Skeletal muscle satellite cell (primary cell): ENCODE measurements around the gene IL12RB2.

ENCODE experiments used
- H3K27me3 ChIP-seq: 2 replicates; pipeline ENCODE4 v1.7.0; 2013; ENCODE audit warnings: low read length; ENCODE audit not compliant: control insufficient read depth, insufficient read depth
- H3K36me3 ChIP-seq: 2 replicates; pipeline ENCODE4 v1.7.0; 2013; ENCODE audit warnings: mild to moderate bottlenecking, control low read depth, low read length; ENCODE audit not compliant: insufficient read depth
- H3K4me1 ChIP-seq: 2 replicates; pipeline ENCODE4 v1.7.0; 2013; ENCODE audit warnings: low read length; ENCODE audit not compliant: control insufficient read depth, insufficient read depth
- H3K4me2 ChIP-seq: 2 replicates; pipeline ENCODE4 v1.7.0; 2013; ENCODE audit warnings: mild to moderate bottlenecking, low read length
- H3K4me3 ChIP-seq: 2 replicates; pipeline ENCODE4 v1.7.0; 2013; ENCODE audit warnings: low read length
- H3K9ac ChIP-seq: 2 replicates; pipeline ENCODE4 v1.7.0; 2013; ENCODE audit warnings: mild to moderate bottlenecking, low read depth, low read length, moderate library complexity
- H3K9me3 ChIP-seq: replicated peaks from 2 replicates; pipeline ENCODE4 v1.7.0; 2013; ENCODE audit warnings: mild to moderate bottlenecking, control low read depth, low read length

IL12RB2 gene

DNA sequence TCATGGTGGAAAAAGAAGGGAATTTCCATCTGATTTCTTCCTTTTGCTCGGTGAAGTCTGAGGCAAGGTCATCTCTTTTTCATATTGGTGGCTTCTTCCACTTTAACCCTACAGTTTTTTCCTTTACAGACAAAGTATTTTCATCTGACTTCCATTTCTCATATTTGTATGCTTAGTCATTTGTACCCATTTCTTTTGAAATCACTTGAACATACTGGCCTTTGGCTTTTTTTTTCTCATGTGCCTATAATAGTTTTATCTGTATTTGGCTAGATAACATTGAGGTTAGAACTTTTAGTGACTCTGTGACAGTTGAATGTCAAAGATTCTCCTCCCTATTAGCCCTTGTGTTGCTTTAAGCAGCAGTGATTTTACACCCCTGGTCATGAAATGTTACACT is 27.7 kb downstream of the IL12RB2 start:
- Histone ChIP-seq H3K4me3 (no peak overlapping the region), H3K4me1 (peaks cover 16% of the 10 kb centered on the region), H3K27me3 (no peaks in the 10 kb centered on the region)

DNA sequence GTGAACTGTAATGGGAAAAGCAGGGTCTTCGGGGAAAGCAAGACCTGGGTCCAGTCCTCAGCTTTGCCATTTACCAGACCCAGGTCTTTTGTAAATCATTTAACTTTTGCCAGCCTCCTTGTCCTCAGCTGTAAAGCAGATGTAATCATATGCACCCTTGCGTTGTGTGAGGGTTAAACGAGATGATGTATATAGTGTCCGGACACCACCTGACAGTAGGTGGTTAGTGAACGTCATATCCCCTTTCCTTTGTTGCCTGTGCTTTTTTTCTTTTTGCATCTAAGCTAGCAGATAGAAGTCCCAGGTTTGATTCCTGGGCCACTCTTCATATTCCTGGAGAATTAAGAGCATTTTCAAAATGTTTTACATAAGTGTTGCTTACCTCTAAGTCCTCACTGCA is 28.5 kb downstream of the IL12RB2 start:
- H3K4me3 ChIP-seq, result no peak overlapping the region
- H3K27me3 ChIP-seq, result no peaks in the 10 kb centered on the region
- H3K4me2 ChIP-seq, result no peak overlapping the region
- H3K36me3 ChIP-seq, result no peaks in the 10 kb centered on the region
- no peaks in the 10 kb centered on the region for H3K9me3 ChIP-seq
- peaks cover 19% of the 10 kb centered on the region for H3K4me1 ChIP-seq
- H3K9ac ChIP-seq, result no peak overlapping the region

More for the DNA sequence above, 27.7 kb downstream of the IL12RB2 start:
- Histone ChIP-seq H3K4me2 (no peak overlapping the region), H3K9me3 (no peaks in the 10 kb centered on the region), H3K36me3 (no peaks in the 10 kb centered on the region), H3K9ac (no peak overlapping the region)

DNA sequence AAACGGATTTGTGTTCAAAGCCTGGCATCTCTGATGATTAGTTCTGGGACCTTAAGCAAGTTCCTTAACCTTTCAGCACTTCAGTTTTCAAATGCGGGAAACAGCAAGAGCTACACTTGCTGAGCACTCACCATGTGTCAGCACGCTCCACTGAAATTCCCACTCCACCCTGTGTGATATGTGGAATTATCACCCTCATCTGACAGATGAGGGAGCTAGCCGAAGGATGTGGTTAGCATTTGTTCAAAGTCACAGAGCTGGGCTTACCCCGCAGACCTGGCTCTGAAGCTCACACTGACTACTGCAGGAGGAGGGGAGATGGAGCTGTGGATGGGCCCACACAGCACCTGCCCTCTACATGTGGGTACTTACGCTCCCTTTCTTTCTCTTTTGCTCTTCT is 29.1 kb downstream of the IL12RB2 start:
- no peak overlapping the region for H3K9ac ChIP-seq
- H3K27me3 ChIP-seq, result no peaks in the 10 kb centered on the region
- peaks cover 19% of the 10 kb centered on the region for H3K4me1 ChIP-seq
- no peaks in the 10 kb centered on the region for H3K36me3 ChIP-seq
- H3K4me3 ChIP-seq, result no peak overlapping the region
- no peaks in the 10 kb centered on the region for H3K9me3 ChIP-seq
- no peak overlapping the region for H3K4me2 ChIP-seq

GRCh38 chr1:67338642-67339041 is 31.0 kb downstream of the IL12RB2 start:
- Histone ChIP-seq H3K36me3 (no peaks in the 10 kb centered on the region), H3K4me2 (no peak overlapping the region), H3K4me3 (no peak overlapping the region), H3K4me1 (peaks cover 19% of the 10 kb centered on the region), H3K27me3 (no peaks in the 10 kb centered on the region), H3K9ac (no peak overlapping the region), H3K9me3 (no peaks in the 10 kb centered on the region)

- Histone ChIP-seq H3K27me3 (no peaks in the 10 kb centered on the region), H3K4me2 (peak overlapping the region; percentile 69), H3K4me1 (peaks cover 19% of the 10 kb centered on the region), H3K9me3 (no peaks in the 10 kb centered on the region), H3K9ac (peak overlapping the region; percentile 69), H3K4me3 (peak overlapping the region; percentile 23), H3K36me3 (no peaks in the 10 kb centered on the region)
Observed at GRCh38 chr1:67339623-67340343, 32.1 kb downstream of the IL12RB2 start.

- no peak overlapping the region for H3K4me2 ChIP-seq
- H3K4me1 ChIP-seq, result peaks cover 19% of the 10 kb centered on the region
- no peaks in the 10 kb centered on the region for H3K27me3 ChIP-seq
- H3K9ac ChIP-seq, result no peak overlapping the region
- H3K9me3 ChIP-seq, result no peaks in the 10 kb centered on the region
- no peaks in the 10 kb centered on the region for H3K36me3 ChIP-seq
- no peak overlapping the region for H3K4me3 ChIP-seq
Observed at GRCh38 chr1:67342076-67342890, 34.6 kb downstream of the IL12RB2 start.

DNA sequence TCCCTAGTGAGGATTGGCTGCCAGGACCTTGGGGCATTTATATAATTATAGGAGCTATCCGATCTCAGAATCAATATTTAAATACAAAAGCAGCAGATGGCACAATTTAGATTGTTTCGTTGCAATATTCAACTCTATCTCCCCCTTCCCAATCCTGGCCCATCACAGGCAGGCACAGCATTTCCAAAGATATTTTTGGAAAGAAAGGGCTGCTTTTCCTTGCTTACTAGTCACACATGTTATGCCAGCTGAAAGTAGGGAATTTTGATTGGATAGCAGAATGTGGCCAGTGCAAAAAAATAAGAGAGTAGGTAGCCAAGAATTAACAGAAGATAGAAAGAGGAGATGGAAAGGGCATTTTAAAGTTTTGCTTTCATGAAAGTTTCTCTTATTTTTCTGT is 37.9 kb downstream of the IL12RB2 start:
- Histone ChIP-seq H3K9me3 (no peaks in the 10 kb centered on the region), H3K4me2 (no peak overlapping the region), H3K9ac (no peak overlapping the region), H3K4me3 (no peak overlapping the region), H3K36me3 (no peaks in the 10 kb centered on the region), H3K27me3 (no peaks in the 10 kb centered on the region), H3K4me1 (peaks cover 5% of the 10 kb centered on the region)

DNA sequence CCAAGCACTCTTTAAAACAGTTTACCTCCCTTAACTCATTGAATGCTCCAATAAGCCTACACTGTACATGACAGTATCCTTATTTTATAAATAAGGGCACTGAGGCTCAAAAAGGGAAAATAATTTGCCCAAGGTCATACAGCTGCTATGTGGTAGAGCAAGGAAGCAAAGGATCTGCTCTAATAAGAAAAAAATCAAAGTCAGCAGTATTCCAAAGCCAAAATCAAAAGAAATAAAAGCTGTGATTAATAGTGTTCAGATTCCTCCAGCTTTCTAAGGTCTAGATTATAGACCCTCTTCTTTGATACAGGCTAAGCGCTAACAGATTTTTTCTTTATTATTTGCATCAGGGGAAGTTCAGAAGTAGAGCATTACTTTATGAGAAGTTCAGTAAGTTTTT is 39.3 kb downstream of the IL12RB2 start:
- no peaks in the 10 kb centered on the region for H3K36me3 ChIP-seq
- H3K4me1 ChIP-seq, result peaks cover 3% of the 10 kb centered on the region
- no peaks in the 10 kb centered on the region for H3K9me3 ChIP-seq
- no peak overlapping the region for H3K4me3 ChIP-seq
- no peaks in the 10 kb centered on the region for H3K27me3 ChIP-seq
- no peak overlapping the region for H3K9ac ChIP-seq
- no peak overlapping the region for H3K4me2 ChIP-seq

- Histone ChIP-seq H3K4me2 (no peak overlapping the region), H3K4me1 (peaks cover 3% of the 10 kb centered on the region), H3K9me3 (no peaks in the 10 kb centered on the region), H3K4me3 (no peak overlapping the region), H3K9ac (no peak overlapping the region), H3K27me3 (no peaks in the 10 kb centered on the region), H3K36me3 (no peaks in the 10 kb centered on the region)
Observed at GRCh38 chr1:67347688-67348472, 40.2 kb downstream of the IL12RB2 start.

- peaks cover 3% of the 10 kb centered on the region for H3K4me1 ChIP-seq
- H3K36me3 ChIP-seq, result no peaks in the 10 kb centered on the region
- no peaks in the 10 kb centered on the region for H3K9me3 ChIP-seq
- H3K4me2 ChIP-seq, result no peak overlapping the region
- H3K9ac ChIP-seq, result no peak overlapping the region
- H3K4me3 ChIP-seq, result no peak overlapping the region
- no peaks in the 10 kb centered on the region for H3K27me3 ChIP-seq
Observed at GRCh38 chr1:67348586-67349252, 41.0 kb downstream of the IL12RB2 start.

- no peak overlapping the region for H3K4me3 ChIP-seq
- H3K9me3 ChIP-seq, result no peaks in the 10 kb centered on the region
- peaks cover 8% of the 10 kb centered on the region for H3K4me1 ChIP-seq
- no peaks in the 10 kb centered on the region for H3K36me3 ChIP-seq
- no peaks in the 10 kb centered on the region for H3K27me3 ChIP-seq
- no peak overlapping the region for H3K9ac ChIP-seq
- no peak overlapping the region for H3K4me2 ChIP-seq
Observed at GRCh38 chr1:67350783-67351182, 43.1 kb downstream of the IL12RB2 start.
